HG03469 (cell line): ENCODE data around the gene CCDC198.

Source experiments
- ATAC-seq: cut with Tn5 transposase; IDR thresholded peaks from one replicate; pipeline ENCODE4 v1.9.1; 2021; ENCODE audit warnings: mild to moderate bottlenecking, moderate library complexity, moderate number of reproducible peaks; ENCODE audit not compliant: unreplicated experiment

CCDC198 gene

DNA sequence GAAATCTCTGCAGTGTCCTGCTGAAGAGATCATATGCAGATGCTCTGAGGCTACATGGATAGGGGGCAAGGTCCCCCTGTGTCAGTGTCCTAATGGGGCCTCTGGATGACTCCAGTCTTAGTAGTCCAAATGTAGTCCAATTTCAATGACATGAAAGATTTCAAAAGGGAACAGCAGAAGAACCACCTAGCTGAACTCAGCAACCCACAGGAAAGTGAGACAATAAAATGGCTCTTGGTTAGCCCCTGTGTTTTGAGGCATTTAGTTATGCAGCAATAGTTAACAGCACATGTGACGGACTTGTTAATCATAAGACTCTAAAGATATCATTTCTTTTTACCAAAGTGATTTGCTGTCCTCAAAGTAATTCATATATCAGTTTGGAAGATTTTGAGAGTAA, 22.7 kb downstream of the CCDC198 start:
- no peak for ATAC-seq

DNA sequence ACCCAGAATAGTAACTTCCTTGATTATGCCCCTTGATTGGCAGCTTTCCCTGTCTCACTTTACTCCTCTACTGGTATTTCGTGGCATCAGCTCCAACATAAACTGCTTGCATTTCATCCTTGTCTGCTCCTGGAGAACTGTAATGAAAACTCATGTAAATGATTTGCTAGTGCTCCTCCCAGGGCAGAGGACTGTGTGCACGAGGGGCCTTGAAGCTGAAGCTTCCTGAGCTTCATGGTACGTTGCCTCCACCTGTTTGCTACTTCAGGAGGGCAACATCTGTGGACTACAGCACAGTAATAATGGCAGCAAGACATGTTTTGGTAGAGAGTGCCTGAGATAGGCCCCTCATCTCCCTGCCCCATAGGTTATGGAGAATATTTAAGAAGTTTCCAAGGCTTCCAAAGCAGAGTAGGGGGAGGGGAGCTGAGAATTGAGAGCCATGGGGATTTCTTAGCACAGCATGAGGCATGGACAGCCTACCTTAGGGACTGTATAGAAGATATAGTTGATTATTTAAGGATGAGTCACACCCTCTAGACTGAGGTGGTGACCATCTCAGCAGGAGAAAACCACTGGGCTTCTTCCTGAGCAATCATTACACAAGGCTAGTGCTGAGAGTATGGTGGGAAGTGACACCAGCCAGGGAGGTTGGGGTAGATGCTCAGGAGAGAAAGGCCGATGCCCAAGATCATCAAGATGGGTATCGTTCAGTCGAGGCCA, 29.5 kb downstream of the CCDC198 start:
- peak; percentile 68 for ATAC-seq

DNA sequence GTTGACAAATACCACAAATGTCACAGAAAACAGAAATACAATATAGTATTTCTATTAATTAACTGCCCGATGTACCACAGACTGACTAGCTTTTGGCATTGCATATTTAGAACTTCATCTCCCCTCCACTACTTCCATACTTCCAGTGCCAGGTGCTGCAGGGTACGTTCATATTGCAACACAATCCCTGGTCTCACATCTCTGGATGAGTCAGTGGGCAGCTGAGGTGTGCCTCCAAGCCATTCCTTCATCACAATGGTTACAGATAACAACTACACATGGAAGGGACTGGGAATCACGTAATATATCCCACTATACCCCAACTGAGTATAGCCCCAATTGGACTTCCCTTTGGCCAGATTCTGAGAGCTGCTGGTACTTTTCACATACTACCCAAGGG, 31.1 kb downstream of the CCDC198 start:
- ATAC-seq = no peak

DNA sequence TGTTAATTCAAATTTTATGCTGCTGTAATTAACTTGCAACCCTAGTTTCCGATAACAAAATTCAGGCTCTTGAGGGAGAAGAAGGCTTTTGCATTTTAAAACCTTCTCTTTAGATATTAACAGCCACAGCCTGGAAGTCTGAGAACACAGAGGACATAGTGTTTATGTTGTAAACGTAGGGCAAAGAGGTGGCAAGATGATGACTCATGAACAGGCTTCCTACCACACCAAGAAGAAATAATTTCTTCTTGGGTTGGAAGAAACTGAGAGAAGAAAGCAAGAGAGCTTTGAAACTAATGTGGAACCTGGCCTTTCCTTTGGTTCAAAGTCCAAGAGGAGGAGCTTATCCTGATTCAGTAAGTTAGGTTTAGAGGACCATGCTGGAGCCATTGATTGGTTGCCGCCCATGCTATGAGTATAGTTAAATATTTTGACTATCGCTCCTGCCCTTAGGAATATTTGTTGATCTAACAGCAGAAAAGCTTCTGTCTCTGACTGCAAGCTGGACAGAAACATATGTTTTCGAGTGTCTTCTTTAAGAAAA, 31.8 kb downstream of the CCDC198 start:
- no peak for ATAC-seq

DNA sequence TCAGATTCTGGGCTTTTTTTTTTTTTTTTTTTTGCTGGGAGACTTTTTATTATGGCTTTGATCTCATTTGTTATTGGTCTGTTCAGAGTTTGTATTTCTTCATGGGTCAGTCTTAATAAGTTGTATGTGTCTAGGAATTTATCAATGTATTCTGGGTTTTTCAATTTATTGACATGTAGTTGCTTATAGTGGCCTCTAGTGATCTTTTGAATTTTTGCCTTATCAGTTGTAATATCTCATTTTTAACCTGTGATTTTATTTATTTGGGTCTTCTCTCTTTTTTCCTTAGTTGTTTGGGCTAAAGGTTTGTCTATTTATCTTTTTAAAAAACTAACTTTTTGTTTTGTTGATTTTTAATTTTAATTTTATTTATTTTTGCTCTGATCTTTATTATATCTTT, 57.7 kb downstream of the CCDC198 start:
- ATAC-seq = no peak

DNA sequence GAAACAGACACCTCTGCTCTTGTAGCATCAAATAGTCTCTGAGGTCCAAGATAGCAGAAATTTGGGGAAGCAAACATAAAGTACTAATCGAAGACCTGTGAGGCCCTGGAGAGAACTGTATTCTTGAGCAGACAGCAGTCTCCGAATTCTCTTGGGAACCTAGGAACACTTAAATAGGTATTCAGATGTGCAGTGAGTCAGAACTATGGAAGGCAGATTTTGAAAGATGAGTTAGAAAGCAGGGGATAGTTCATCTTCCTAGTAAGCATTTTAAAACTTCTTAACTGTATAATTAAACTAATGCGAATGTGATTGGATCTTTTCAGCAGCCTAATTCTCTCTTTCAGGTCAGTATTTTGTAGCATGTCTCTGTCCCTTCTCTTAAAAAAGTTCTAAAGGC, 72.7 kb downstream of the CCDC198 start:
- no peak for ATAC-seq

DNA sequence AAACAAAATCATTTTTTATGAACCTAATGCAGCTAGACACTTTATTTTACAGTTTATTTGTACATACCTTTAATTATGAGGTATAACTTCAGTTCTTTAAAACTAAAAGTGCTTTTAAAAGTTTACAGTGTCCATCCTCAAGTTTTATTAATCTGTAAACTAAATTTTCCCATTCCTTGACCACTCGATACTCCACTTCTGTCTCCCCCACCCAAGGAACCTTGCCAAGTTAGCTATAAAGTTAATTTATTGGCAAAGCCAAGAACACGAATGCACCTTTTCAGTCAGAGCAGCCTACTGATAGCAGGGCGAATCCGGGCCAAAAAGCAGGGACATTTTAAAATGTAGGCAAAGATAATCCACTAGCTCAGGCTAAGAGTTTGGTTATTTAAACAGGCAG, 73.6 kb downstream of the CCDC198 start:
- ATAC-seq = no peak
